D721Med (cell line): ENCODE results near the gene BRD3.

Experiments
- DNase-seq: peaks from one replicate; pipeline ENCODE4 v3.0.0; 2011; ENCODE audit warnings: low spot score; ENCODE audit not compliant: insufficient read length
- FAIRE-seq: peaks from 2 replicates; lab custom pipeline; 2011; peaks lifted over from hg19 to GRCh38; lab: Jason Lieb, UNC
- TF ChIP-seq, protein P1 (sequence below): IDR thresholded peaks from 2 replicates; pipeline ENCODE4 v1.5.1; 2012; ENCODE audit warnings: mild to moderate bottlenecking, control low read depth; ENCODE audit not compliant: insufficient read depth; ENCODE audit errors: missing control alignments

The BRD3 gene

DNA sequence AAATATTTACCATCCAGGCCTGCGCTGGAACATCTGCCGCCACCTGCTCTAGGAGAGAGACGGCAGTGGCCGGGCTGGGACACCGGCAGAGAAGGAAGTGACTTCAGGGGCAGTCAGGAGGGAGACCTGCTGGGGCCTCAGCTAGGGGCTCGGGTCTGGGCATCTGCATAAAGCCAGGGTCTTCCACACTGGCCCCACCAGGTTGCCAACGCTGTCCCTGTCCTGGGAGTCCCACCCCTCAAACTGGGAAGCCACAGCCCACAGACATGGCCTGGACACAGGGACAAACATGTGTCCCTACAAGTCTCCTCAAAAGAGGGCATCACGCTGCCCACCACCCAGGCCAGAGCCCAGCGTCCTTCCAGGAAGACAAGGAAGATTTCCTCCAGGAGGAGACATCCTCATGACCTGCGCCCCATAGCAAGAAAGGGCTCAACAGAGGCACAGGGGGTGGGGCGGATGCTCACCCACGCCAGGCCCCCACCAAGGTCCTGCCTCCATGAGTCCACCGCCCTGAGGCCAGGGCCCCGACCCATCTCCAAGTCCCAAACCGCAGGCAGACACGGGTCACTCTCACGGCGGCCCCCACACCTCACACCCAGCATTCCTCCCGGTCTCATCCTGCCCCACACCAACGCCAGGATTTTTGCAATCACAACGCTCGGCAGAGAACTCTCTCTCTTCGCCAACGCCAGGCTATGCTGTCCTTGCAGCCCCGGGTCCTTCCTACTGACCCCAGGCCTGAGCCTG is 84.7 kb downstream of the BRD3 start:
- DNase-seq (no peak), FAIRE-seq (no peak)
- TF ChIP-seq, protein P1, sequence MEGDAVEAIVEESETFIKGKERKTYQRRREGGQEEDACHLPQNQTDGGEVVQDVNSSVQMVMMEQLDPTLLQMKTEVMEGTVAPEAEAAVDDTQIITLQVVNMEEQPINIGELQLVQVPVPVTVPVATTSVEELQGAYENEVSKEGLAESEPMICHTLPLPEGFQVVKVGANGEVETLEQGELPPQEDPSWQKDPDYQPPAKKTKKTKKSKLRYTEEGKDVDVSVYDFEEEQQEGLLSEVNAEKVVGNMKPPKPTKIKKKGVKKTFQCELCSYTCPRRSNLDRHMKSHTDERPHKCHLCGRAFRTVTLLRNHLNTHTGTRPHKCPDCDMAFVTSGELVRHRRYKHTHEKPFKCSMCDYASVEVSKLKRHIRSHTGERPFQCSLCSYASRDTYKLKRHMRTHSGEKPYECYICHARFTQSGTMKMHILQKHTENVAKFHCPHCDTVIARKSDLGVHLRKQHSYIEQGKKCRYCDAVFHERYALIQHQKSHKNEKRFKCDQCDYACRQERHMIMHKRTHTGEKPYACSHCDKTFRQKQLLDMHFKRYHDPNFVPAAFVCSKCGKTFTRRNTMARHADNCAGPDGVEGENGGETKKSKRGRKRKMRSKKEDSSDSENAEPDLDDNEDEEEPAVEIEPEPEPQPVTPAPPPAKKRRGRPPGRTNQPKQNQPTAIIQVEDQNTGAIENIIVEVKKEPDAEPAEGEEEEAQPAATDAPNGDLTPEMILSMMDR: no peak

GRCh38 chr9:133981958-133982681 is 85.7 kb downstream of the BRD3 start:
- FAIRE-seq: no peak
- TF ChIP-seq, protein P1: no peak
- DNase-seq: no peak

DNA sequence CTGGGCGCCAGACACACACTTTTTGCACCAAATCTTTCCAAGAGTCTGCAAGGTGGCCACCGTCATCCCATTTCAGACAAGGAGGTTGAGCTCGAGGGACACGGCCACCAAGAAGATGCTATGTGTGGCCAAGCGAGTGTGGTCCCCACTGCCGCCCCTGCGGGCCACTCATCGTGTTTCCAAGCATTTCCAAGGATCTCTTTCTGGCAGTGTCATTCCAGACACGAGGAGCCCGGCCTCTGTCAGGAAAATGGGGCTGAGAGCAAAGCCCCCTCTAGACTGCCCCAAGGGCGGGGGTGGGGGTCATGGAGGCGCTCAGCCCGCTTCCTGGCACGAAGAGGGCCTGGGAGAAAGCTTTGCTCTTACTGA is 86.3 kb downstream of the BRD3 start:
- TF ChIP-seq, protein P1: no peak
- no peak for FAIRE-seq
- DNase-seq: no peak

DNA sequence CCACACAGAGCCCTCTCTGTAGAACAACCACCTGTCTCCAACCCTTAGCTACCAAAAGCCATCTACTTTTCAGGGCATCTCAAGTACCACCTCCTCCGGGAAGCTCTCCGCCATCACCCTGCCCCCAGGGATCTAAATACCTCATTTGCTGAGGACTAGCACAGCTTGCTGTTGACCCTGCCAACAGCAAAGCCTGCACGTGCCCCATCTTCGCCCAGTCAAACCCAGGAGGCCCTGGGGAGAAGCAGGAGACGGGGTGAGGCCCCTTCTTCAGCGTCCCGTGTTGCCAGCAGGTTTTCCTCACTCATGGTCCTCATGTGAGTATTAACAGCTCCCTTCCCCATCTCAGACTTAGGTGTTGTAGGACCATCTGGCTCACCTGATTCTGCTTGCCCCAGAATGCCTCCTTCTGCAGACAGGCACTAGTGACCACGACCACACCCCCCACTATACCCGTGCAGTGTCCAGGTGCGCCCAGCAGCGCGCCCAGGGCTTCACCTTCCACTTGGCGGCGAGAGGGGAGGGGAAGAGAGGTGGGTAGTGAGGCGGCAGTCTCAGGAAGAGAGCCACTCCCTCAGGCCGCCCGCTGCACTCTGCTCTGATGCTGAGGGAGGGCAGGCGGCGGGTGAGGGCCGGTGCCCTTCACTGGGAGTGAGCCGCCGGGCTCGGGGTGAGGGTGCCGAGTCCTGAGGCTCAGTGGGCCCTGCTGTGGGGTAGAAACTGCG is 86.8 kb downstream of the BRD3 start:
- FAIRE-seq (no peak), DNase-seq (no peak)
- TF ChIP-seq, protein P1: no peak
